H1 (cell line): ENCODE data around the gene ZBTB20.

Experiments used
- ATF3 ChIP-seq: IDR thresholded peaks from 2 replicates; pipeline ENCODE4 v1.6.1; 2011; ENCODE audit warnings: low read depth, mild to moderate bottlenecking, low read length; ENCODE audit not compliant: insufficient read depth
- CTCF ChIP-seq, 3 experiments: IDR thresholded peaks; 1 replicate in 2 of 3; 2 replicates in 1 of 3; pipeline versions ENCODE4 v1.5.1 to v1.6.1; 2011; ENCODE audit warnings: low read length in 3 of 3, mild to moderate bottlenecking in 3 of 3, inconsistent platforms in 2 of 3, low read depth in 1 of 3, moderate library complexity in 1 of 3; ENCODE audit not compliant: insufficient read depth in 1 of 3; ENCODE audit errors: control extremely low read depth in 1 of 3
- EZH2 ChIP-seq: fragments of 200-600 bp; sonication (generic); IDR thresholded peaks from 2 replicates; pipeline ENCODE4 v1.7.1; 2012; ENCODE audit warnings: low read depth, mild to moderate bottlenecking, moderate library complexity, low read length, inconsistent platforms; ENCODE audit not compliant: severe bottlenecking
- HDAC6 ChIP-seq: IDR thresholded peaks from one replicate; pipeline ENCODE4 v1.7.1; 2012; ENCODE audit warnings: low read depth, mild to moderate bottlenecking, inconsistent platforms, low read length, moderate library complexity
- KDM1A ChIP-seq: fragments of 200-600, 300-600 bp; sonication (generic); IDR thresholded peaks from 2 replicates; pipeline ENCODE4 v1.7.1; 2016; ENCODE audit warnings: mild to moderate bottlenecking, low read length, borderline replicate concordance
- MAX ChIP-seq: IDR thresholded peaks from 2 replicates; pipeline ENCODE4 v1.6.1; 2012; ENCODE audit warnings: inconsistent platforms
- PHF8 ChIP-seq: fragments of 200-600 bp; sonication (generic); conservative IDR thresholded peaks from 2 replicates; pipeline ENCODE4 v1.7.1; 2012; ENCODE audit warnings: low read depth, mild to moderate bottlenecking, inconsistent platforms, low read length, moderate library complexity
- POLR2A ChIP-seq, 2 experiments: IDR thresholded peaks; 1 replicate in 1 of 2; 2 replicates in 1 of 2; pipeline ENCODE4 v1.6.1; 2011; ENCODE audit warnings: low read depth in 2 of 2, low read length in 2 of 2, mild to moderate bottlenecking in 2 of 2; ENCODE audit errors: control extremely low read depth in 1 of 2
- SP1 ChIP-seq: IDR thresholded peaks from 2 replicates; pipeline ENCODE4 v1.6.1; 2011; ENCODE audit warnings: low read depth, low read length
- SUZ12 ChIP-seq: fragments of 200-600 bp; sonication (generic); IDR thresholded peaks from 2 replicates; pipeline ENCODE4 v1.6.1; 2012; ENCODE audit warnings: mild to moderate bottlenecking, inconsistent platforms, low read length, moderate library complexity, mixed read lengths
- TAF1 ChIP-seq: IDR thresholded peaks from 2 replicates; pipeline ENCODE4 v1.6.1; 2011; ENCODE audit warnings: mild to moderate bottlenecking, low read depth, low read length

DNA sequence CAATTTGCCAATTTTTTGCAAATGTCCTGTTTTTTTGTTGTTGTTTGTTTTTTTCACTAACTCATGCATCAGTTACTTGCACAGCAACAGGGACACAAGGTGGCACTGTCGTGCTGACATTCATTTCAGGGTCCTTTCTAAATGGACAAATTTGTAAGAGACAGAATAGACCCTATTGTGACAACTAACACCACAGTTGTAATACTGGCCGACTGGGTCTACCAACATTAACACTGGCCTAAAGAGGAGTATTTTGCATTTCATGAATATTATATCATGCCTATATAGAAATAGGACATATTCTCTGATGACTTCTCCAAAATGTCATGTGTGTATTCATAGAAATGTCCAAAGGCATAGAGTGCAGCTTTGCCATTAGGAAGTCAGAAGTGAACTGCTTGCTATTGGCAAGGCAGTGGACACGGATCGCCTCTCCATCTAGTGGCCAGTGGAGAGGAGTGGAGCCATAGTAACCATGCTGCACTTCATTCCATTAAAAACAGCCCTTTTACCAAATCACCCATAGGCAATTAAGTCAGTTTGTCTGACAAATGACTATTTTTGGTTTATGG is 54.8 kb downstream of the ZBTB20 start:
- TF ChIP-seq EZH2 = no peak
- TF ChIP-seq POLR2A (IDR thresholded peaks at IDR 0.05; ENCODE audit: control extremely low read depth in 1 of 2, low read depth in 2 of 2, low read length in 2 of 2) = no peak
- TF ChIP-seq KDM1A = no peak
- no peak for TF ChIP-seq PHF8
- no peak for TF ChIP-seq SP1
- TF ChIP-seq CTCF (IDR thresholded peaks at IDR 0.05; ENCODE audit: control extremely low read depth in 1 of 3, insufficient read depth in 1 of 3, low read depth in 1 of 3, low read length in 3 of 3) = peak; percentile 42 to 69 (median 66); a peak in 3 of 4 replicates
- TF ChIP-seq ATF3 = no peak
- no peak for TF ChIP-seq SUZ12
- TF ChIP-seq TAF1 = no peak
- no peak for TF ChIP-seq HDAC6
- TF ChIP-seq MAX = no peak
